GM12865 (cell line): ENCODE results near the gene CNTRL.

Source experiments
- DNase-seq: peaks from one replicate; pipeline ENCODE4 v3.0.0; 2010; ENCODE audit warnings: low read depth
- H3K4me3 ChIP-seq: 2 replicates; pipeline ENCODE4 v1.5.1; 2011; ENCODE audit warnings: mild to moderate bottlenecking, low read depth, low read length, control low read depth
- CTCF ChIP-seq: IDR thresholded peaks from 2 replicates; pipeline ENCODE4 v1.5.1; 2011; ENCODE audit warnings: low read length, control low read depth, low read depth, inconsistent platforms; ENCODE audit not compliant: insufficient read depth; ENCODE audit errors: missing control alignments

CNTRL gene

GRCh38 chr9:121219530-121219929 lies 144.8 kb downstream of the CNTRL start:
- DNase-seq: no peak
- H3K4me3 ChIP-seq: no peak overlapping the region
- TF ChIP-seq CTCF: no peak

GRCh38 chr9:121220996-121221663 lies 146.4 kb downstream of the CNTRL start:
- no peak for DNase-seq
- TF ChIP-seq CTCF: no peak
- no peak overlapping the region for H3K4me3 ChIP-seq

- no peak for TF ChIP-seq CTCF
- H3K4me3 ChIP-seq: no peak overlapping the region
These were observed 146.9 kb downstream of the CNTRL start for GRCh38 chr9:121221664-121222055.

GRCh38 chr9:121222524-121223171 lies 147.9 kb downstream of the CNTRL start:
- H3K4me3 ChIP-seq: no peak overlapping the region
- no peak for DNase-seq

More at GRCh38 chr9:121221664-121222055, 146.9 kb downstream of the CNTRL start:
- DNase-seq: no peak

GRCh38 chr9:121225240-121225639 lies 150.5 kb downstream of the CNTRL start:
- DNase-seq: no peak
- TF ChIP-seq CTCF: no peak
- no peak overlapping the region for H3K4me3 ChIP-seq

More at GRCh38 chr9:121222524-121223171, 147.9 kb downstream of the CNTRL start:
- TF ChIP-seq CTCF: peak; percentile 43

GRCh38 chr9:121226175-121226574 lies 151.4 kb downstream of the CNTRL start:
- DNase-seq: no peak
- TF ChIP-seq CTCF: no peak
- no peak overlapping the region for H3K4me3 ChIP-seq
